Mesendoderm (in vitro differentiated cells): ENCODE measurements around the gene TTC39B.
A peak's percentile ranks its signal among the peaks of the same experiment; 100 is the strongest.

Experiments used
- DNase-seq: peaks from one replicate; pipeline ENCODE4 v3.0.0; 2013
- H2AK5ac ChIP-seq: 2 replicates; pipeline ENCODE4 v1.6.1; 2013; ENCODE audit warnings: low read length, inconsistent platforms
- H2BK120ac ChIP-seq: 2 replicates; pipeline ENCODE4 v1.6.1; 2013; ENCODE audit warnings: low read depth, mild to moderate bottlenecking, low read length, moderate library complexity, mixed read lengths
- H2BK15ac ChIP-seq: replicated peaks from 2 replicates; pipeline ENCODE4 v1.6.1; 2013; ENCODE audit warnings: low read depth, mild to moderate bottlenecking, moderate library complexity
- H2BK5ac ChIP-seq: 2 replicates; pipeline ENCODE4 v1.6.1; 2013; ENCODE audit warnings: low read length, inconsistent platforms
- H3K18ac ChIP-seq: 2 replicates; pipeline ENCODE4 v1.6.1; 2013; ENCODE audit warnings: mild to moderate bottlenecking, low read length, mixed read lengths
- H3K23ac ChIP-seq: one replicate; pipeline ENCODE4 v1.6.1; 2013; ENCODE audit warnings: low read length
- H3K27ac ChIP-seq: 2 replicates; pipeline ENCODE4 v1.5.1; 2013; ENCODE audit warnings: low read depth, mild to moderate bottlenecking, inconsistent platforms, low read length, moderate library complexity
- H3K27me3 ChIP-seq: 2 replicates; pipeline ENCODE4 v1.6.1; 2013; ENCODE audit warnings: low read length, control low read depth, mild to moderate bottlenecking, inconsistent platforms; ENCODE audit not compliant: insufficient read depth, poor library complexity
- H3K36me3 ChIP-seq: 2 replicates; pipeline ENCODE4 v1.6.1; 2013; ENCODE audit warnings: low read length, inconsistent platforms; ENCODE audit not compliant: control insufficient read depth, insufficient read depth
- H3K4ac ChIP-seq: one replicate; pipeline ENCODE4 v1.6.1; 2013; ENCODE audit warnings: low read depth, mild to moderate bottlenecking, low read length, moderate library complexity
- H3K4me1 ChIP-seq: 2 replicates; pipeline ENCODE4 v1.6.1; 2013; ENCODE audit warnings: low read depth, low read length, inconsistent platforms; ENCODE audit not compliant: control insufficient read depth
- H3K4me2 ChIP-seq: 2 replicates; pipeline ENCODE4 v1.6.1; 2013; ENCODE audit warnings: low read length
- H3K4me3 ChIP-seq: 2 replicates; pipeline ENCODE4 v1.5.1; 2013; ENCODE audit warnings: mild to moderate bottlenecking, low read length
- H3K56ac ChIP-seq: one replicate; pipeline ENCODE4 v1.6.1; 2013; ENCODE audit warnings: low read length
- H3K79me1 ChIP-seq: 2 replicates; pipeline ENCODE4 v1.6.1; 2013; ENCODE audit warnings: low read length, inconsistent platforms
- H3K79me2 ChIP-seq: 2 replicates; pipeline ENCODE4 v1.6.1; 2013; ENCODE audit warnings: mild to moderate bottlenecking, low read length; ENCODE audit not compliant: control insufficient read depth, insufficient read depth
- H3K9ac ChIP-seq: 2 replicates; pipeline ENCODE4 v1.6.1; 2013; ENCODE audit warnings: low read length, inconsistent platforms
- H4K5ac ChIP-seq: one replicate; pipeline ENCODE4 v1.6.1; 2013; ENCODE audit warnings: low read length
- H4K8ac ChIP-seq: one replicate; pipeline ENCODE4 v1.6.1; 2013; ENCODE audit warnings: low read depth, mild to moderate bottlenecking, control low read depth, low read length, moderate library complexity
- WGBS: extraction: QIAGEN DNeasy Blood & Tissue Kit; methylation state at CpG from one replicate; pipeline ENCODE4 v1.1.7; 2013; ENCODE audit warnings: low lambda C conversion rate, missing lambda C conversion rate; ENCODE audit not compliant: insufficient coverage; ENCODE audit errors: extremely low coverage; 5-methylcytosine and 5-hydroxymethylcytosine counted together

The TTC39B gene

DNA sequence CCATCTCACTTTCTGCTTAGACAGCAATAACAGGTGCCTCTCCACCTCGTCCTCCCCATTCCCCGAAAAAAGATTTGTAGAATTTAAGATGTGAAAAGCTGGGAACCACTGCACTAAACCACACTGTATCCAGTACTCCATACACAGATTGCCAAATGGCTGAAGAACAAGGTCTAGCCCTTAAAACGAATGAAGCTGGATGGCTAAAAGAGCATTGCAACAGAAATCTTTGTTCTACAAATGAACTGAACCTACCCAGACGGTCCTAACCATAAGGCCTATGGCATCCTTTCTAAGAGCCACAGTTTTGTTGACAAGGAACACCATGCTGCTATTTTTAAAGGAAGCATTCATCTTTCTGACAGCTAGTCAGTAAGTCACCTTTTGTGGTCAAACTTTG, 152.3 kb downstream of the TTC39B start:
- Histone ChIP-seq H2BK15ac (no peak overlapping the region), H3K36me3 (no peaks in the 10 kb centered on the region), H2BK5ac (no peak overlapping the region), H3K79me1 (no peaks in the 10 kb centered on the region), H2BK120ac (no peak overlapping the region), H2AK5ac (no peak overlapping the region), H3K9ac (no peak overlapping the region), H3K23ac (no peak overlapping the region), H3K4ac (no peak overlapping the region), H3K4me3 (no peak overlapping the region), H4K8ac (no peak overlapping the region), H3K56ac (no peak overlapping the region), H4K5ac (no peak overlapping the region), H3K79me2 (no peaks in the 10 kb centered on the region), H3K27me3 (no peaks in the 10 kb centered on the region), H3K27ac (no peak overlapping the region), H3K4me1 (no peaks in the 10 kb centered on the region), H3K18ac (no peak overlapping the region), H3K4me2 (no peak overlapping the region)
- no CpG with 5 or more reads among the region's 4 CpGs for whole genome bisulfite sequencing
- no peak for DNase-seq

DNA sequence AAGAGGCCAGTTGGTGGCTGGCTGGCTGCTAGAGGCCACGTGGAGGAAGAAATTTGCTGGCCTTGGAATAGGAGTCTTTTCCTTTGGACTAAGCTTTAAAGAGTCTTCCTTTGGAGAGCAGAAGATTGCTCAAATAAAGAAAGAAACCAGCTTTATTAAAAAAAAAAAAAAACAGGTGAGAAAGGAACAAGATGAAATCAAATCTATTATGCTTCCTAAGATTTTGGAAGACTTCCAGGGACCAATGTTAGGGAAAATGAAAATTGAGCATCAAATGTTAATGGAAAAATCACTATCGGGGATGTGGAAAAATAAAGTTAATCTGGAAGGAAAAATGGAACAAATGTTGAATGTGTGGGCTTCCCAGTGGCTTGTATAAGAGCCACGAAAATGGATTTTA, 153.1 kb downstream of the TTC39B start:
- no peak overlapping the region for H2AK5ac ChIP-seq
- no peak overlapping the region for H3K18ac ChIP-seq
- H3K4ac ChIP-seq = no peak overlapping the region
- DNase-seq = no peak
- H3K79me1 ChIP-seq = no peaks in the 10 kb centered on the region
- no peak overlapping the region for H2BK120ac ChIP-seq
- H2BK15ac ChIP-seq = no peak overlapping the region
- H4K8ac ChIP-seq = no peak overlapping the region
- no peak overlapping the region for H3K27ac ChIP-seq
- WGBS = no CpG with 5 or more reads among the region's 3 CpGs
- H3K4me1 ChIP-seq = no peaks in the 10 kb centered on the region
- H3K27me3 ChIP-seq = no peaks in the 10 kb centered on the region
- H3K56ac ChIP-seq = no peak overlapping the region
- H2BK5ac ChIP-seq = no peak overlapping the region
- no peak overlapping the region for H3K4me3 ChIP-seq
- no peak overlapping the region for H3K4me2 ChIP-seq
- H4K5ac ChIP-seq = no peak overlapping the region
- no peak overlapping the region for H3K23ac ChIP-seq
- no peaks in the 10 kb centered on the region for H3K36me3 ChIP-seq
- no peaks in the 10 kb centered on the region for H3K79me2 ChIP-seq
- H3K9ac ChIP-seq = no peak overlapping the region

DNA sequence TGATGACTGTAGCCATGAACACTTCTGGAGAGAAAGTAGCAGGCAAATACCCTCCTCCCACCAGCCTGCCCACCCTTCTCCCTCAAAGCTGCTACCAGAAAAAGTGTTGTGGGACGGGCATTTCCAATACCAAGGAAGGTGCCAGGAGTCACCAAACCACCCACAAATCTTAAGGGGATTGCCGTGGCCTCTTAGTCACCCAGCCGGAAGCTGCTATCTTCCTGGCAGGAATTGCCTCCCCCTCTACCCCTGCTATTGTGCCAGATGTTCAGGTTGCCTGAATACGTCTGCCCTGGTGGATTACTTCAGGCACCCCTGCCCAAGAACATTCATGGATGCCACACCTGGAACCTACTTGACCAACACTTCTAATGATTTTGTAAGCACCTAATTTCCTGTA, 156.1 kb downstream of the TTC39B start:
- Histone ChIP-seq H3K4me1 (peaks cover 3% of the 10 kb centered on the region), H3K79me2 (no peaks in the 10 kb centered on the region), H2AK5ac (no peak overlapping the region), H4K5ac (no peak overlapping the region), H3K27me3 (no peaks in the 10 kb centered on the region), H3K27ac (no peak overlapping the region), H4K8ac (no peak overlapping the region), H2BK120ac (no peak overlapping the region), H2BK15ac (no peak overlapping the region), H3K18ac (no peak overlapping the region), H3K4me2 (no peak overlapping the region), H3K79me1 (no peaks in the 10 kb centered on the region), H2BK5ac (no peak overlapping the region), H3K23ac (no peak overlapping the region), H3K4ac (no peak overlapping the region), H3K56ac (peak overlapping the region; percentile 15), H3K4me3 (no peak overlapping the region), H3K9ac (no peak overlapping the region), H3K36me3 (no peaks in the 10 kb centered on the region)
- no peak for DNase-seq
- WGBS = no CpG with 5 or more reads among the region's 4 CpGs

DNA sequence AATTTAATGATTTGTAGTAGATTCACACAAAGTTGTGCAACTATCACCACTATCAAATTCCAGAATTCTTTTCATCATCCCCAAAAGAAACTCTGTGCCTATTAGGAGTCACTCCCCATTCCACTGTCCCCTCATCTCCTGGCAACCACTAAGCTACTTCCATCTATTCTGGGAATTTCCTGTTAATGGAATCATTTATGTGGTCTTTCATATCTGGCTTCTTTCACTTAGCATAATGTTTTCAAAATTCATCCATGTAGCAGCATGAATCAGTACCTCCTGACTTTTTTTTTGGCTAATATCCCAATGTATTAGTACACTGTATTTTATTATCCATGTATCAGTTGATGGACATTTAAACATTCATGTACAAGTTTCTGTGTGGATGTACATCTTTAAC, 157.6 kb downstream of the TTC39B start:
- Histone ChIP-seq H3K79me1 (no peaks in the 10 kb centered on the region), H2AK5ac (no peak overlapping the region), H3K4me1 (peaks cover 3% of the 10 kb centered on the region), H2BK120ac (no peak overlapping the region), H3K18ac (no peak overlapping the region), H3K9ac (no peak overlapping the region), H4K8ac (no peak overlapping the region), H3K56ac (no peak overlapping the region), H4K5ac (no peak overlapping the region), H3K36me3 (no peaks in the 10 kb centered on the region), H3K27ac (no peak overlapping the region), H2BK5ac (no peak overlapping the region), H3K4ac (no peak overlapping the region), H3K23ac (no peak overlapping the region), H2BK15ac (no peak overlapping the region), H3K4me2 (no peak overlapping the region), H3K4me3 (no peak overlapping the region), H3K79me2 (no peaks in the 10 kb centered on the region), H3K27me3 (no peaks in the 10 kb centered on the region)
- DNase-seq = no peak

DNA sequence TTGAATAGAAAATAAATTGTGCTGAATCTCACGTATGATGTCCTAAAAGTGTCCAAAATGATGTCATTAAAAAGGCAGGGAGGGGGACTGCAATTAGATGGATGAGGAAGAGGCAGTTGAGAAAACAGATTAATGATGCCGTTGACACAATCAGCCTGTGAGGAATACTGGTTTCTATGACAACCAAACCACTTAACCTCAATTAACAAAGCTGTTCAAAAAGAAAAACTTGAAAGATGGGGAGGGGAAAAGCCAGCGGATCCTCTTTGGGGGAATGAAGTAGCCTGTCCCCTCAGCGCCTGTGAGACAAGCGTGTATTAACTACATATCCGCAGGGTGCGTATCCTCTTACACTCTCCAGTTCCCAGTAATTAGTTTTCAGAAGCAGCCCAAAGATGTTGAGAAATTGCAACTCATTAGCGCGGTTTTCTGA, 160.7 kb downstream of the TTC39B start:
- H2BK5ac ChIP-seq = no peak overlapping the region
- no peak overlapping the region for H2BK120ac ChIP-seq
- H2AK5ac ChIP-seq = no peak overlapping the region
- H3K79me1 ChIP-seq = no peaks in the 10 kb centered on the region
- no peaks in the 10 kb centered on the region for H3K36me3 ChIP-seq
- no peaks in the 10 kb centered on the region for H3K27me3 ChIP-seq
- no peak overlapping the region for H3K56ac ChIP-seq
- H4K8ac ChIP-seq = no peak overlapping the region
- H3K27ac ChIP-seq = no peak overlapping the region
- H3K4me3 ChIP-seq = no peak overlapping the region
- H4K5ac ChIP-seq = no peak overlapping the region
- H3K4ac ChIP-seq = no peak overlapping the region
- H3K4me2 ChIP-seq = no peak overlapping the region
- H3K23ac ChIP-seq = no peak overlapping the region
- DNase-seq = no peak
- H3K4me1 ChIP-seq = peaks cover 3% of the 10 kb centered on the region
- no peak overlapping the region for H3K18ac ChIP-seq
- H3K9ac ChIP-seq = no peak overlapping the region
- H3K79me2 ChIP-seq = no peaks in the 10 kb centered on the region
- H2BK15ac ChIP-seq = no peak overlapping the region
- WGBS = no CpG with 5 or more reads among the region's 9 CpGs

DNA sequence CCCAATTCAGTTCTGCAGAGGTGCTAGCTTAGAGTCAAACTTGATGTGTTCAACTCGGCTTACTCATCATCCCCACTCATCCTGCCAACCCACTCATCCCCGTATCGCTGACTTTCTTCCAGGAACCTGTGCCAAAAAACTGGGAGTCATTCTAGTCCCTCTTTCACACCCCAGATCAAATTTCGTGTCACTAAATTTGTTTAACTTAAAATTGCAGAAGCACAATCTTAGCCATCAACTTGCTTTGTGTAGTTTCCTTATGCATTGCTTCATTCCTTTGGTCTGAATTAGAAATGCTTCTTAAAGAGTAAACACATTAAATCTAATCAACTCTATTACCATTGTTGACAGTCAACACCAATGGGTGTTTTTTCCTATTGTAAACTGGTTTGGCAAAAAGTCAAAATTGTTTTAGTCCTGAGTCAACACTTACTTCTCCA, 162.4 kb downstream of the TTC39B start:
- no CpG with 5 or more reads among the region's 4 CpGs for WGBS
- DNase-seq = no peak
- Histone ChIP-seq H3K23ac (no peak overlapping the region), H3K4me3 (no peak overlapping the region), H2BK15ac (no peak overlapping the region), H3K79me2 (no peaks in the 10 kb centered on the region), H3K4me2 (no peak overlapping the region), H3K56ac (peak overlapping the region; percentile 11), H3K79me1 (no peaks in the 10 kb centered on the region), H3K9ac (no peak overlapping the region), H4K8ac (no peak overlapping the region), H3K27ac (no peak overlapping the region), H3K4me1 (peaks cover 3% of the 10 kb centered on the region), H3K27me3 (no peaks in the 10 kb centered on the region), H2BK5ac (no peak overlapping the region), H3K36me3 (no peaks in the 10 kb centered on the region), H3K18ac (no peak overlapping the region), H2AK5ac (no peak overlapping the region), H3K4ac (no peak overlapping the region), H2BK120ac (no peak overlapping the region), H4K5ac (no peak overlapping the region)
